OCI-LY1 (cell line): ENCODE data around the gene HGD.

Experiments
- H2AFZ ChIP-seq: fragments of 200-600 bp; sonication (generic), shearing (Covaris generic); 2 replicates; pipeline ENCODE4 v1.6.0; 2014; ENCODE audit warnings: antibody characterized with exemption, mild to moderate bottlenecking, low read length
- H3F3A ChIP-seq: fragments of 200-600 bp; sonication (generic), shearing (Covaris generic); 2 replicates; pipeline ENCODE4 v1.6.0; 2014; ENCODE audit warnings: mild to moderate bottlenecking, antibody characterized with exemption, low read length, moderate library complexity; ENCODE audit not compliant: insufficient read depth
- H3K27ac ChIP-seq: fragments of 200-600 bp; sonication (generic); 2 replicates; pipeline ENCODE4 v1.5.1; 2014; ENCODE audit warnings: low read length, mixed run types, mild to moderate bottlenecking, low read depth; ENCODE audit not compliant: poor library complexity, severe bottlenecking
- H3K27me3 ChIP-seq: fragments of 200-600 bp; sonication (generic); 2 replicates; pipeline ENCODE4 v1.6.0; 2014; ENCODE audit warnings: antibody characterized with exemption, mild to moderate bottlenecking, low read length, moderate library complexity; ENCODE audit not compliant: insufficient read depth
- H3K36me3 ChIP-seq: fragments of 200-600 bp; sonication (generic); 2 replicates; pipeline ENCODE4 v1.6.1; 2014; ENCODE audit warnings: mild to moderate bottlenecking, antibody characterized with exemption, low read length, moderate library complexity, mixed read lengths; ENCODE audit not compliant: insufficient read depth
- H3K4me1 ChIP-seq: fragments of 200-600 bp; sonication (generic); 2 replicates; pipeline ENCODE4 v1.5.1; 2014; ENCODE audit warnings: mild to moderate bottlenecking, low read length, moderate library complexity; ENCODE audit not compliant: insufficient read depth, severe bottlenecking
- H3K4me2 ChIP-seq: fragments of 200-600 bp; sonication (generic), shearing (Covaris generic); 2 replicates; pipeline ENCODE4 v1.6.1; 2014; ENCODE audit warnings: low read length
- H3K4me3 ChIP-seq: fragments of 200-600 bp; sonication (generic); 2 replicates; pipeline ENCODE4 v1.5.1; 2014; ENCODE audit warnings: low read length, low read depth, mild to moderate bottlenecking, mixed read lengths; ENCODE audit not compliant: poor library complexity, severe bottlenecking
- H3K79me2 ChIP-seq: fragments of 200-600 bp; shearing (Covaris generic); 2 replicates; pipeline ENCODE4 v1.6.1; 2016; ENCODE audit warnings: mixed run types, low read length, mixed read lengths; ENCODE audit not compliant: insufficient read depth
- H3K9ac ChIP-seq: fragments of 200-600 bp; sonication (generic), shearing (Covaris generic); 2 replicates; pipeline ENCODE4 v1.6.1; 2014; ENCODE audit warnings: mild to moderate bottlenecking, low read length, mixed read lengths
- H3K9me2 ChIP-seq: fragments of 200-600 bp; sonication (generic), shearing (Covaris generic); 2 replicates; pipeline ENCODE4 v1.6.1; 2014; ENCODE audit warnings: low read depth, mild to moderate bottlenecking, low read length, mixed read lengths
- H3K9me3 ChIP-seq: fragments of 200-600 bp; shearing (Covaris generic); 2 replicates; pipeline ENCODE4 v1.6.1; 2014; ENCODE audit warnings: low read length, mixed read lengths
- H4K20me1 ChIP-seq: fragments of 200-600 bp; sonication (generic), shearing (Covaris generic); 2 replicates; pipeline ENCODE4 v1.6.0; 2016; ENCODE audit warnings: mild to moderate bottlenecking, low read length; ENCODE audit not compliant: insufficient read depth
- CTCF ChIP-seq: fragments of 200-600 bp; sonication (generic), shearing (Covaris generic); IDR thresholded peaks from 2 replicates; pipeline ENCODE4 v1.5.1; 2017; ENCODE audit warnings: mild to moderate bottlenecking, antibody characterized with exemption, low read length, moderate library complexity, mixed read lengths
- EZH2 ChIP-seq: fragments of 200-600 bp; sonication (generic), shearing (Covaris generic); IDR thresholded peaks from 2 replicates; pipeline ENCODE4 v1.8.0; 2017; ENCODE audit warnings: borderline replicate concordance, mixed run types, mild to moderate bottlenecking, antibody characterized with exemption, low read length, moderate library complexity, mixed read lengths

The HGD gene

GRCh38 chr3:120587332-120587975 is 94.6 kb downstream of the HGD start:
- H3K9ac ChIP-seq: no peak overlapping the region
- H3K4me1 ChIP-seq: no peaks in the 10 kb centered on the region

More at GRCh38 chr3:120587332-120587975, 94.6 kb downstream of the HGD start:
- no peaks in the 10 kb centered on the region for H3K36me3 ChIP-seq
- no peak overlapping the region for H3K4me3 ChIP-seq
- no peaks in the 10 kb centered on the region for H3K79me2 ChIP-seq
- no peaks in the 10 kb centered on the region for H3K27me3 ChIP-seq
- H3F3A ChIP-seq: no peaks in the 10 kb centered on the region
- no peak overlapping the region for H3K27ac ChIP-seq
- no peaks in the 10 kb centered on the region for H4K20me1 ChIP-seq
- H3K9me2 ChIP-seq: no peaks in the 10 kb centered on the region
- no peak overlapping the region for H2AFZ ChIP-seq
- no peaks in the 10 kb centered on the region for H3K9me3 ChIP-seq
- H3K4me2 ChIP-seq: no peak overlapping the region
- TF ChIP-seq CTCF (no peak), EZH2 (no peak)
